GM21717 (cell line): ENCODE results near the gene RBM19.

Experiments
- ATAC-seq: cut with Tn5 transposase; IDR thresholded peaks from one replicate; pipeline ENCODE4 v1.9.1; 2021; ENCODE audit warnings: mild to moderate bottlenecking, moderate library complexity; ENCODE audit not compliant: unreplicated experiment

Gene RBM19

DNA sequence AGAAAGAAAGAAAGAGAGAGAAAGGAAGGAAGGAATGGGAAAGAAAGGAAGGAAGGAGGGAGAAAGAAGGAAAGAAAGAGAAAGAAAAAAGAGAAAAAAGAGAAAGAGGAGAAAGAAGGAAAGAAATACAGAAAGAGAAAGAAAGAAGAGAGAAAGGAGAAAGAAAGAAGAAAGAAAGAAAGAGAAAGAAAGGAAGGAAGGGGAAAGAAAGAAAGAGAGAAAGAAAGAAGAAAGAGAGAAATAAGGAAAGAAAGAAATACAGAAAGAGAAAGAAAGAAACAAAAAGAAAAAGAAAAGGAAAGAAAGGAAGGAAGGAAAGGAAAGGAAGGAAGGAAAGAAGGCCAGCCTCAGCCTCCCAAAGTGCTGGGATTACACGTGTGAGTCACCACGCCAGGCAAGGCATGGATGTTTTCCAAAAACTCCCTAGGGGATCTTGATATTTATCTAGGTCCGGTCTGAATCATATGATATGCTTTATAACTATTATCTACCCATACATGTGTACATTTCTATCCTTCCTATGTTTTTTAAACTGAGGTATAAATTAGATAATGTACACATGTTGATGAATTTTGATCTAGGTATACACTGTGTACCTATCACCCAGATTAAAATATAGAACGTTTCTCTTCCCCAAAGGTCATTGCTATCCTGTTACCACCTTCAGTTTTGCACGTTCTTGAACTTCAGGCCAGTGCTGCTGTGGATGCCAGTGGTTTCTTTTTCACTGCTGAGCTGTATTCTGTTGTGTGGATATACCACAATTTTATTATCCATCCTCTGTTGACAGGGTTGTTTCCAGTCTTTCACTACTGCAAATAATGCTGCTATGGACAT is 177.9 kb downstream of the RBM19 start:
- no peak for ATAC-seq

DNA sequence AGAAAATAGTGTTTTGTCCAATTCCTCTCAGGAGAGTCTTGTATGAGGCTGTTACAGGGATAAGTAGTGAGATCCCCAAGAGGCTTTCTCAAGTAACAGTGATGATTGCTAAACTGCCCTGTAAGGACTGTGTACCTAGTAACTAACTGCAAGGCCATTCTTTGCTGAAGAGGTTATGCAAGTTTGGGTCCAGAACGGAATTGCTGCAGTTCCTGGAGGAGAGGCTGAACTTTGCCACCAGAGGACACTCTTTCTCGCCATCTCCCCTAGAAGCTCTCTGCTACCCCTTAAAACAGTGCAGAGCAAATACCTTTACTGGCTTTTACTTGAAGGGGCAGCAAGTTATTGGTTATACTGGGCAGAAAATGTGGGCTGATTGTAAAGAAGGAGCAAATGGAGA is 180.0 kb downstream of the RBM19 start:
- ATAC-seq = no peak

DNA sequence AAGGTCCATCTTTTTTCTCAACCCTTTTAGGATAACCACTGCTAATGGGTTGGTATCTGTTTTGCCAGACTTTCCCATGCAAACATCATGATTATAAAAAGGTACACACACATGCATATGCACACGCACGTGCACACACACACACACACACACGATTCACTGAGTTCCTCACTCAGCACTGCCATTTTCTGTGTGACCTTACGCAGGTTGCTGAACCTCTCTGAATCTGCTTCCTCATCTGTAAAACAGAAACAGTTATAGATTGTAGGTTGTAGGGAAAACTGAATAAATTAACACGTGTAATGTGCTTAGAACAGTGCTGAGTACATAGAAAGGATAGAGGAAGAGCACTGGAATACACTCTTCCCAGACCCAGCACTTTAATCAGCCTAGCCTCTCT is 182.3 kb downstream of the RBM19 start:
- no peak for ATAC-seq

DNA sequence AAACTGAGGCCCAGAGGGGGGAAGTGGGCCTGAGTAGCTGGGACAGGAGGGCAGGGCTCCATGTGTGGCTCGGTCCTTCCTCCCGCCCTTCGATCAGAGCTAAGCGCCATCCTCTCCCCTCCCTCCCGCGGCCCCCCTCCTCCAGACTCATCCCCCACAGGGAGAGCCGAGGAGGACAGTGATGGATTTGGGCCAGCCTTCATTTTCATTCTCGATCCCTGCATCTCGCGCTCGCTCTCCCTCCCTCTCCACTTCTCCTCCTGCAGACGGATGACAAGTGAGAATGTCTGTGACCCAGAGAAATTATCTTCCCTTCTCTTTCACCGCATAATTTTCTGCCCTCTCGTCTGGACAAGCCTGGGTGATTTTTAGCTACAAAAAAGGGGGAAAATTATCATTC is 183.3 kb downstream of the RBM19 start:
- no peak for ATAC-seq

DNA sequence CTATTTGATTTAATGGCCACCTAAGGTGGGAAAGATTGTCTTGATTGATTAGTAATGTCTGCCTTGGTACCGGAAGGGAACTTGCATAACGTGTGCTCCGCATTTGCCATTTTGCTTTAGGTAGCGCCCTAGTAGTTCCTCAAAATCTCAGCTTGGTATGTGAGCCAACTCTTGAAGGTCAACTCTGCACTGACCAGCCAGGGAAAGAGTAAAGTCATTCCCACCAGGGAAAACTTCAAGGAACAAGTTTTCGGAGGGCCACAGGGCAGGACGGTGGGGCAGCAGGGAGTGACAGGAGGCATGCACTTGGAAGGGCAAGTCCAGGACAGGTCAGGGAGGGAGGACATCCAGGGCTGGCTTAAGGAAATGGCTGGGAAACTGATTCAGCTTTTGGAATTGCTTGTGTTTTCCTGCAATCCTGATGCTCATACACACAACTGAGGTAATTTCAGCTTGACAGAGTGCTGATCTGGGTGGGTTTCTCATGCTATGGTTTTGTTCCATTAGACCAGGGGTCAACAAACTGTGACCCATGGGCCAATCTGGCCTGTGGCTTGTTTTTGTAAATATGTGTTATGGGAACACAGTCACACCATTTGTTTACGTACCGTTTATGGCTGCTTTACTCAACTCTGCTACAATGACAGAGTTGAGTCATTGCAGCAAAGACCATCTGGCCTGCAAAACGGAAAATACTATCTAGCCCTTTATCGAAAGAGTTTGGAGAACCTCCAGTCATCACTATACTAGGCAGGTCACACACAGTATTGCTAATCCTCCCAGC is 184.5 kb downstream of the RBM19 start:
- no peak for ATAC-seq

DNA sequence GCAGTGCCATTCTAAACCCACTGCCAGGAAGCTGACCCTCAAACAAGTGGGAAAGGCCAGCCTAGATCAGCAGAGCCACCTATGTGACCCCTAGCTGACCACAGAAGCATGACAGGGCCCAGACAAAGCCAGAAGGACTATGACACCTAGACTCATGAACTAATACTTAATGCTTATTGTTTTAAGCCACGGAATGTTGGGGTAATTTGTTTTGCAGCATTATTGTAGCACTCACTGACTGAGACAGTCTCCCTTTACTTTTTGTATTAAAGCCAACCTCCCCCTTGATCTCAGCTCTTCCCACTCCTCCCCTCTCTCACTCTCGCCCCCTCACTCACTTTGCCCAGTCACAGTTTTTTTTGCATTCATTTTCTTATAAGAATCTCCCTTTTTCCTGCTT is 186.4 kb downstream of the RBM19 start:
- no peak for ATAC-seq

DNA sequence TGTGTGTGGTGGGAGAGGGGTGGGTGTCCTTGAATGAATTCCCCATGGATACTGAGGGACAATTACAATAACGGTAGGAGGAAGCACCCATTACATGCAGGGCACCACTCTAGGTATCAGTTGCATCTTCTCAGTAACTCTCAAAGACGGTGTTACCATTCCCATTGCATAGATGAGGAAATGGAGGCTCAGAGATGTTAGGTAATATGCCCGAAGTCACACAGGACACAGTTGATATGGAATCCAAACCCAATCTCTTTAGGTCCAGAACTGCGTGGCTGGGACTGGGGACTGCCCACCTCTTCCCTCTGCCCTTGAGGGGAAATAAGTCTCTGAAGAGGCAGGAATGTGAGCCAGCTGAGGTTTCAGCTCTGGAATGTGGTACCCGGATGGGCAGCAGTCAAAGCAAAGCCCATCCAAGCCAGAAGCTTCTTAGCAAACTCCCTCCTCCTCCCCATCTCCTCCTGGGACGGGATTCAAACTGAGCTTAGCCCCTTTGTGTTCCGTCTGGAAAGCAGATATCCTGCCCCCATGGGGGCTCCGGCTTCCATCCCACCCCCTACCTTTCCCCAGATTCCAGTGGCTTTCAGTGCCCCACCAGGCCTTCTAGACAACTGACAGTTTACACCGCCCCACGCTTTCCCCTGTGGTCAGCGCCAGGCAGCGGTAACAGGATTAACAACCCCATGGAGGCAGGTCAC is 187.5 kb downstream of the RBM19 start:
- ATAC-seq = no peak

DNA sequence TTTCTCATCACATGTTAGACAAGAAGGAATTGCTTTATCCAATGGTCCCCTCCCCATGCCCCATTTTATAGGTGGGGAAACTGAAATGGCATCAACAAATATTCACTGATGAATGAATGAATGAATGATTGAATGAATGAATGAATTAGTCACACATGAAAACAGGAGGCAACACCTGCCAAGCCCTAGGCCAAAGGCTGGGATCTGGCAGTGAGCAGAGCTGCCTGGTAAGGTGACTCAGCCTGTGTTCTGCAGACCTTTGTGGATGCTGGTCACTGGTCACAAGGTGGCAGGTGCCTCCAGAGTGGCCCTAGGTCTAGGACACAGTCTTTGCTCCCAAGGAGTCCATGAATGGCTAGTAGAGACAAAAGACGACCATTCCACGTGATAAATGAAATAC is 188.4 kb downstream of the RBM19 start:
- ATAC-seq = no peak

DNA sequence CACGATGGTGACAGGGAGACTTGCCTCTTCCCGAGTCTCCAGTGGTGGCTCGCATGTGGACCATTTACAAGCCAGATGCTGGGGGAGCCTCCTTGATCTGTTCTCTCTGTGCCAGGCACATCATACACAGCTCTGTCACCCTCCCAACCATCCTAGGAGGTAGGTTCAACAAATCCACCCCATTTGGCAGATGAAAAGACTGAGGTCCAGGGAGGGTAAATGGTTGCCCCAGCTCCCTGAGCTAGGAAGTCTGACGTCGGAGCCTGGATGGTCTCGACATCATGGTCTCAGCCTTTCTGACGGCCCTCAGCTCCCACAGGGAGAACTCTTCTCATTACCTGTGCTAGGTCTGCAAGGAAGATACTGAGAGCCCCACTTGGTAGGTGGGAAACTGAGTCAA is 189.6 kb downstream of the RBM19 start:
- no peak for ATAC-seq

DNA sequence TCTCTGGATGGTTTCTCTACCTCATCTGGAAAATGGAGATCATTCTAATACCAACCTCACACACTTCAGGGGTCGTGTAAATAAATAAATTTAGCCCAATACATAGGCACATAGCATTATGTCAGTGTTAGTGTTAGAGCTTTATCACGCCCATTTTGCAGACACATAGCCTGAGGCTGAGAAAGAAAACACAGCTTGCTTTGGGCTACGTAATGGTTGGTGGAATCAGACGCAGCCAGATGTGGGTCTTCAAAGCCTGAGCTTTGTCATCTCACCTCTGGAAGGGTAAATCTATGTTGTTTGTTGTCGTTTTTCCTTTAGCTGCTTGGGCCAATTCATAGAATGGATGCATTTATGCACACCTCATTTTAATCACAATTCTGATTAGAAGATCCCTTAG is 191.6 kb downstream of the RBM19 start:
- ATAC-seq = no peak

DNA sequence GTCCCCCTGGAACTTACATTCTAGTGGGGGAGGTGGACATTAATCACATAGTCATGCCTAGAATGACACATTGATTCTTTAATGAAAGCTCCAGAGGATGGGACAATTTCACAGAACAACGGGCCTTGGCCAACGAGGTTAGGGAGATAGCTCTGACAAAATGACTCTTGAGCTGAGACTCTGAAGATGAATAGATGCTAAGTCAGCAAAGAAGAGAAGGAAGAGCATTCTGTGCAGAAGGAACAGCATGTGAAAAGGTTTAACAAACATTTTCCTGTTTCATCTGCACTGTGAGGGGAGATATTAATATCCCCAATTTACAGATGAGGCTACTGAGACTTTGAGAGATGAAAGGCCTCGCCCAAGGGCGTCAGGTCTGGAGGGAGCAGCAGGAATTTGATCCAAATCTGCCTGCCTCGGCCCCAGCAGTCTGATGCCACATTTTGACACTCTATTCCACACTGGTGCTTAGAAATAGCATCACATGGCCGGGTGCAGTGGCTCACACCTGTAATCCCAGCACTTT is 193.6 kb downstream of the RBM19 start:
- no peak for ATAC-seq

DNA sequence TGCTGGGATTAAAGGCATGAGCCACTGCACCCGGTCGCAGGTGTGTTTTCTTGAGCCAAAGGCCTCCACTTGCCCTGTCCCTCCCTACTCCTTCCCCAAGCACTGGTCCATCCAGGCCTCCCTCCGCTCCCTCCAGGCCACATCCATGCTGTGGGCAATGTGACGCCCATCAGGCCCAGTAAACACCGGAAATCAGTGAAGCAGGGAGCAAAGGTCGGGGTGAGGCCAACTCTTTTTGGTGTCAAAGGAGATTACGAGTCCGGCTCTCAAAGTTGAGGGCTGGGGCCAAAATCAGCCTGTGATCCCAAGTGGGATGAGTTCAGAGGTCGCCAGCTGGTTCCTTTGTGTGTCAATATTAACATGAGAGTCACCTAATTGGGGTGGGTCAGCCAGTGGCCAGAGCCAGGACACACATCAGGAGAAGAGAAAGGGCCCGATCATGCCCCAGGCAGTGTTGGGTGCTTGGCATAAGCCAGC is 195.7 kb downstream of the RBM19 start:
- no peak for ATAC-seq

DNA sequence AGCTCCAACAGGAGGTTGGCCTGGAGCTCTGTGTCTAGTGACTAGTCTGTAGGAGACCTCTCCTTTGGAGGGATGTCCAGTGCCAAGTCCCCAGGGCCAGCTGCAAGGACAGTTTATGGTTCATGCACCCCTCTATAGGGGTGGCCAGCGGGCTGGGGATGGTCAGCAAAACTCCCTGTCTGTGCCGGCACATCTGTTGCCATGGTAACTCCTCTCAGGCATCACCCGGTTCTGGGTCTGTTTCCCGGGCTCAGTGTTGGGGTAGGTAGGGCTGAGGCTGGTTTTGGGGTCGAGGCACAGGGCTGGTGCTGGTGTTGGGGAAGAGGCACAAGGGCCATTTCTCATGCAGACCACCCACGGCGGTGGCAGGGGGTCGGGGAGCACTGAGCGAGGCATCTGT is 196.8 kb downstream of the RBM19 start:
- no peak for ATAC-seq

DNA sequence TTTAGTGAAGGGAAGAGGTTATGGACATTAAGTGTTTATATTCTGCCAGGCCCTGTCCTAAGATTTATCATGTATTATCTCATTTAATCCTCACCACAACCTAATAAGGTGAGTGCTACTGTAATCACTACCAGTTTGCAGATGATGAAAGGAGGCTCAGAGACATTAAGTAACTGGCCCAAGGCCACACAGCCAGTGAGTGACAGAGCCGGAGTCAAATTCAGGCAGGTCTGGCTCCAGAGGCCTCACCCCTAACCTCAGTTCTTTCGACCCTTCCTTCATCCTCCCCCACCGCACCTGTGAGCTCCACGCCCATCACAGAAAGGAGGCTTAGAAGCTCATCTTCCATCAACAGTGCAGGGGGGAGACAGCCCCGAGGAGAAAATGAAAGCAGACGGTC is 197.3 kb downstream of the RBM19 start:
- no peak for ATAC-seq

DNA sequence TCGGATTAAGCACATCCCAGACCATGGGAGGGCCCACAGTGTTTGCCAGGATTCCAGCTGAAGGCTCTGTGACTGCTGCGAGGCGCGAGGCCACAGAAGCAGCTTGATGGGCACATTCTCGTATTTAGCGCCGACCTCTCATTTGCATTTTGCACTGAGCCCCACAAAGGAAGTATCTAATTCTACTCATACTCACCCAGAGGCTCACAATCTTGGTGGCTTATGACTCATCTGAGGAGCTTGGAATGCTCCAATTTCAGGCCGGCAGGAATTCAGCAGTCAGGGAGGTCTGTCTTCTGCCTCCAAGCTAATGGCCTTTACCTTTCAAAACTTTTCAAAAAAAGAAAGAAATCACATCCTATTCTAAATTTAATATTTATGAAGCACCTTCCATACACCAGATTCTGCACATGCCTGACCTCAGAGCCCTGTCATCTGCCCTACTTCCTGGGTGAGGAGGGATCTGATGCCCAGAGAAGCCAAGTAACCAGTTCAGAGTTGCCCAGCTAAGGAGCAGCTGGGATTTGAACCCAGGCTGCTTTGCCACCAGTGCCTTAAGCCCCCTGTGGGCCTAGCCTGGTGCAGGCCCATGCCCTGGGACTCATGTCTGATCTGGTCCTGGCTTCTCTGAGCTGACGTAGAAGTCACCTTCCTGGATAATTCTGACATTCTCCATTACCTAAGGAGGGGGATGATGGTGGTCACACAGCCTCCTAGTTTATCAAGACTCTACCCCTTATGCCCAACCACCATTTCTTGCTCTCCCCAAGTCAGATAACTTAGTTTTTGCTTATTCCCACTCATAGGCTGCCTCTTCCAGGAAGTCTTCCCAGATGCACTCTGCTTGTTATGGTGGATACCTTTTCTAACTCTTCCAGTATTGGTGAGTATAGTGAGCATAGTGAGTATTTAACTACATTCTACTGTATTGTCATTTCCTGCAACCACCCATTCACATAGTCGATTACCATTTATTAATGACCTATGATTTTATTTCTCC is 198.9 kb downstream of the RBM19 start:
- ATAC-seq = no peak
